GM23338 (cell line): ENCODE results near the gene MLXIPL. TPM values are rescaled to one million over a fixed set of nuclear protein-coding genes. Genes with fewer than 3 reads are reported as not detected.

ENCODE experiments used
- ATAC-seq: fragments of 200-7000 bp; cut with Tn5 transposase; 3 replicates; pipeline ENCODE4 v1.9.1; 2020
- DNase-seq: peaks from one replicate; pipeline ENCODE4 v3.0.0-alpha.2; 2015; ENCODE audit warnings: low spot score
- H2AFZ ChIP-seq: fragments of 200-600 bp; sonication (generic); 2 replicates; pipeline ENCODE4 v1.8.0; 2016; ENCODE audit warnings: antibody characterized with exemption, mild to moderate bottlenecking, moderate library complexity
- H3F3A ChIP-seq: fragments of 200-600 bp; sonication (generic); replicated peaks from 2 replicates; pipeline ENCODE4 v1.8.0; 2017; ENCODE audit warnings: antibody characterized with exemption, mixed run types, low read depth
- H3K27ac ChIP-seq: fragments of 200-600 bp; sonication (generic); 2 replicates; pipeline ENCODE4 v1.6.1; 2016; ENCODE audit warnings: low read depth
- H3K27me3 ChIP-seq: fragments of 200-600 bp; sonication (generic); 2 replicates; pipeline ENCODE4 v1.8.0; 2016; ENCODE audit warnings: mild to moderate bottlenecking, mixed run types, moderate library complexity; ENCODE audit not compliant: insufficient read depth
- H3K36me3 ChIP-seq: fragments of 200-600 bp; sonication (generic); 2 replicates; pipeline ENCODE4 v1.8.0; 2016; ENCODE audit warnings: mild to moderate bottlenecking; ENCODE audit not compliant: insufficient read depth
- H3K4me1 ChIP-seq: fragments of 200-600 bp; sonication (generic); 2 replicates; pipeline ENCODE4 v1.8.0; 2016; ENCODE audit warnings: mild to moderate bottlenecking, moderate library complexity; ENCODE audit not compliant: insufficient read depth
- H3K4me2 ChIP-seq: fragments of 200-600 bp; sonication (generic); 2 replicates; pipeline ENCODE4 v1.7.1; 2017; ENCODE audit warnings: mixed run types
- H3K4me3 ChIP-seq: fragments of 200-600 bp; sonication (generic); 2 replicates; pipeline ENCODE4 v1.6.1; 2016; ENCODE audit warnings: mixed run types
- H3K79me2 ChIP-seq: fragments of 200-600 bp; sonication (generic); replicated peaks from 2 replicates; pipeline ENCODE4 v1.8.0; 2017; ENCODE audit warnings: mild to moderate bottlenecking; ENCODE audit not compliant: insufficient read depth
- H3K9me2 ChIP-seq: fragments of 200-600 bp; sonication (generic); 2 replicates; pipeline ENCODE4 v1.8.0; 2017; ENCODE audit not compliant: insufficient read depth
- H4K20me1 ChIP-seq: fragments of 200-600 bp; sonication (generic); replicated peaks from 2 replicates; pipeline ENCODE4 v1.8.0; 2017; ENCODE audit warnings: mild to moderate bottlenecking; ENCODE audit not compliant: insufficient read depth
- H3K27ac Mint-ChIP-seq: 2 replicates; pipeline ENCODE4 v1.8.0; 2020; ENCODE audit warnings: inconsistent platforms, mild to moderate bottlenecking, moderate library complexity, mixed read lengths
- H3K27me3 Mint-ChIP-seq: 3 replicates; pipeline ENCODE4 v1.8.0; 2022; ENCODE audit warnings: low read depth, mild to moderate bottlenecking, moderate library complexity, mixed read lengths, inconsistent platforms; ENCODE audit not compliant: insufficient read depth, poor library complexity
- H3K36me3 Mint-ChIP-seq: 3 replicates; pipeline ENCODE4 v1.8.0; 2021; ENCODE audit warnings: low read depth, mild to moderate bottlenecking, inconsistent platforms, moderate library complexity, mixed read lengths
- H3K4me1 Mint-ChIP-seq: 3 replicates; pipeline ENCODE4 v1.8.0; 2020; ENCODE audit warnings: mild to moderate bottlenecking, inconsistent platforms, mixed read lengths
- H3K4me3 Mint-ChIP-seq: 3 replicates; pipeline ENCODE4 v1.8.0; 2021; ENCODE audit warnings: moderate library complexity, mild to moderate bottlenecking, inconsistent platforms, mixed read lengths
- H3K9me3 Mint-ChIP-seq: 3 replicates; pipeline ENCODE4 v1.8.0; 2020; ENCODE audit warnings: moderate library complexity, mild to moderate bottlenecking, inconsistent platforms, mixed read lengths
- CREB1 ChIP-seq: fragments of 250-450 bp; sonication (Bioruptor Pico); IDR thresholded peaks from 2 replicates; pipeline ENCODE4 v1.5.0; 2020; ENCODE audit warnings: low read depth, mild to moderate bottlenecking, moderate library complexity
- CTCF ChIP-seq, 2 experiments: fragments of 200-600 bp in 1 of 2; sonication (generic) in 1 of 2; conservative IDR thresholded peaks; 2 replicates each; pipeline versions ENCODE4 v1.5.1 to v1.6.1; 2016 to 2017; ENCODE audit warnings: antibody characterized with exemption in 2 of 2, low read depth in 2 of 2, mild to moderate bottlenecking in 2 of 2, moderate library complexity in 1 of 2
- ETS1 ChIP-seq: IDR thresholded peaks from 2 replicates; pipeline ENCODE4 v1.6.1; 2016; ENCODE audit warnings: antibody characterized with exemption
- EZH2 ChIP-seq: fragments of 200-600 bp; sonication (generic); IDR thresholded peaks from one replicate; pipeline ENCODE4 v1.8.0; 2017; ENCODE audit warnings: antibody characterized with exemption, mild to moderate bottlenecking, low read depth; ENCODE audit not compliant: unreplicated experiment
- EZH2phosphoT487 ChIP-seq: fragments of 200-600 bp; sonication (generic); IDR thresholded peaks from one replicate; pipeline ENCODE4 v1.8.1; 2018; ENCODE audit warnings: antibody characterized with exemption; ENCODE audit not compliant: unreplicated experiment
- JUNB ChIP-seq: IDR thresholded peaks from one replicate; pipeline ENCODE4 v1.6.1; 2016; ENCODE audit warnings: antibody characterized with exemption; ENCODE audit not compliant: unreplicated experiment
- NANOG ChIP-seq: IDR thresholded peaks from 2 replicates; pipeline ENCODE4 v1.6.1; 2016; ENCODE audit warnings: antibody characterized with exemption, borderline replicate concordance
- POLR2AphosphoS5 ChIP-seq: IDR thresholded peaks from 2 replicates; pipeline ENCODE4 v1.6.1; 2016; ENCODE audit warnings: antibody characterized with exemption, low read depth
- REST ChIP-seq: IDR thresholded peaks from one replicate; pipeline ENCODE4 v1.6.1; 2018; ENCODE audit warnings: antibody characterized with exemption; ENCODE audit not compliant: unreplicated experiment
- STAT1 ChIP-seq: IDR thresholded peaks from one replicate; pipeline ENCODE4 v1.6.1; 2016; ENCODE audit warnings: antibody characterized with exemption; ENCODE audit not compliant: unreplicated experiment
- ZNF114 ChIP-seq: fragments of 250-450 bp; sonication (Bioruptor Pico); IDR thresholded peaks from 2 replicates; pipeline ENCODE4 v1.5.0; 2020; ENCODE audit warnings: mild to moderate bottlenecking, moderate library complexity
- ZNF331 ChIP-seq: fragments of 250-450 bp; sonication (Bioruptor Pico); IDR thresholded peaks from 2 replicates; pipeline ENCODE4 v1.5.0; 2020; ENCODE audit warnings: low read depth, mild to moderate bottlenecking, moderate library complexity
- ZNF462 ChIP-seq: fragments of 250-450 bp; sonication (Bioruptor Pico); IDR thresholded peaks from 2 replicates; pipeline ENCODE4 v1.5.0; 2020; ENCODE audit warnings: mild to moderate bottlenecking, moderate library complexity
- polyA plus RNA-seq: library from polyadenylated mRNA; unstranded; fragments of >200 nt; fragmentation: Nextera tagmentation; extraction: Ambion mirVana; gene quantifications from 2 replicates; pipeline ENCODE4 v1.2.1, GENCODE V29; 2016
- total RNA-seq: library from RNA; depleted of rRNA; stranded (reverse); fragments of >200 nt; shearing (Covaris generic); gene quantifications from 2 replicates; pipeline ENCODE4 v1.2.3, GENCODE V29; 2014

Gene MLXIPL
- total and polyA plus RNA-seq, 2 experiments from 2014 or later = 13.7 to 25.7 TPM

- DNase-seq (no peak), ATAC-seq (peak; percentile 38; the same call in 2 of the 3 replicates)
- no peak overlapping the region for H3K4me3 ChIP-seq
- H3K4me1 ChIP-seq = no peaks in the 10 kb centered on the region
- no peak for TF ChIP-seq EZH2phosphoT487
- no peak for TF ChIP-seq EZH2
- TF ChIP-seq REST = no peak
- TF ChIP-seq STAT1 = no peak
- TF ChIP-seq POLR2AphosphoS5 = no peak
- TF ChIP-seq ZNF462 (CRISPR knock-in tag) = no peak
- TF ChIP-seq NANOG = no peak
- TF ChIP-seq CTCF (conservative IDR thresholded peaks at IDR 0.05; ENCODE audit: low read depth in 2 of 2) = no peak
- no peak for TF ChIP-seq ETS1
- no peak for TF ChIP-seq ZNF114 (CRISPR knock-in tag)
- TF ChIP-seq CREB1 = no peak
- no peak for TF ChIP-seq ZNF331
- TF ChIP-seq JUNB = no peak
- H3K9me3 Mint-ChIP-seq = peaks cover 3% of the 10 kb centered on the region; the same call in 2 of the 3 replicates
- no peaks in the 10 kb centered on the region for H3K36me3 Mint-ChIP-seq
- no peak overlapping the region; the same call in 1 of the 2 replicates for H3K4me2 ChIP-seq
- H3K27ac ChIP-seq = no peak overlapping the region
- H3K36me3 ChIP-seq = no peaks in the 10 kb centered on the region
- H3K9me2 ChIP-seq = no peaks in the 10 kb centered on the region; the same call in 1 of the 2 replicates
- no peaks in the 10 kb centered on the region for H3F3A ChIP-seq
- no peak overlapping the region for H3K27ac Mint-ChIP-seq
- no peaks in the 10 kb centered on the region; the same call in 1 of the 2 replicates for H4K20me1 ChIP-seq
- H3K27me3 ChIP-seq = no peaks in the 10 kb centered on the region
- H3K4me1 Mint-ChIP-seq = peaks cover 3% of the 10 kb centered on the region; the same call in 2 of the 3 replicates
- no peak overlapping the region for H3K4me3 Mint-ChIP-seq
- no peak overlapping the region for H2AFZ ChIP-seq
- no peaks in the 10 kb centered on the region for H3K79me2 ChIP-seq
- peaks cover 11% of the 10 kb centered on the region for H3K27me3 Mint-ChIP-seq
These were observed 11.3 kb upstream of the MLXIPL start for GRCh38 chr7:73635428-73636200.
